Activated T-helper 2 cell treated with anti-CD3 and anti-CD28 coated beads, Interferon-gamma antibody, Interleukin-2, Interleukin-4, amounts not matched to agents 10 μg/mL and 5 μg/mL and 100 μg/mL, durations not matched to agents 14 hours and 24 hours and 36 hours (primary cell): Measurements from ENCODE around the gene ARHGEF10L. TPM values are rescaled to one million over a fixed set of nuclear protein-coding genes. Genes with fewer than 3 reads are reported as not detected.

Experiments used
- DNase-seq: peaks from one replicate; pipeline ENCODE4 v3.0.0; 2021; ENCODE audit warnings: low spot score
- H3K27ac Mint-ChIP-seq: one replicate; pipeline ENCODE4 v1.8.0; 2021; ENCODE audit warnings: mixed read lengths
- H3K27me3 Mint-ChIP-seq: one replicate; pipeline ENCODE4 v1.8.0; 2021; ENCODE audit warnings: low read depth, mixed read lengths
- H3K36me3 Mint-ChIP-seq: one replicate; pipeline ENCODE4 v1.8.0; 2021; ENCODE audit warnings: low read depth, mixed read lengths
- H3K4me1 Mint-ChIP-seq: one replicate; pipeline ENCODE4 v1.8.0; 2021; ENCODE audit warnings: low read depth, mixed read lengths
- H3K4me3 Mint-ChIP-seq: one replicate; pipeline ENCODE4 v1.8.0; 2021; ENCODE audit warnings: low read depth, mild to moderate bottlenecking, moderate library complexity, mixed read lengths
- H3K9me3 Mint-ChIP-seq: one replicate; pipeline ENCODE4 v1.8.0; 2021; ENCODE audit warnings: mixed read lengths
- intact Hi-C: fragments of 100-400 bp; cut with micrococcal nuclease; formaldehyde crosslinking; loops from one replicate; pipeline ENCODE4 v1.15.1; 2023
- total RNA-seq: library from RNA; stranded (reverse); gene quantifications from 2 replicates; pipeline ENCODE4 v1.2.3, GENCODE V29; 2022

The ARHGEF10L gene
- total RNA-seq, 1 donor from 2014 or later, result 0.05 TPM

DNA sequence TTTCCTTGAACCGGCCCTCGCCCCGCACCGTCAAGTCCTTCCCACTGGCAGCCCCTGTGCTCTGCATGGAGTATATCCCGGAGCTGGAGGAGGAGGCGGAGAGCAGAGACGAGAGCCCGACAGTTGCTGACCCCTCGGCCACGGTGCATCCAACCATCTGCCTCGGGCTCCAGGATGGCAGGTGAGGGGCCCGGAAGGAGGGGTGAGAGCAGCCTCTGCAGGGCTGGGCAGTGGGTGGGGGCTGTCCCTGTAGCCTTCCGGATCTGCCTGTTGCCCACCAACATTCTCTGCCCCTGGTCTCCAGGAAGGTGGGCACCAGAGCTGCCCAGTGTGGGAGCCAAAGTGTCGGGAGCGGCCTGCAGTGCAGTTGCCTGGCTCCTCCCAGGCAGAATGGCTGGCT, 116.4 kb downstream of the ARHGEF10L start:
- Mint-ChIP-seq H3K4me1 (no peaks in the 10 kb centered on the region), H3K36me3 (no peaks in the 10 kb centered on the region), H3K9me3 (no peaks in the 10 kb centered on the region), H3K4me3 (no peak overlapping the region), H3K27ac (no peak overlapping the region), H3K27me3 (no peaks in the 10 kb centered on the region)
- no peak for DNase-seq
- intact Hi-C loops, result no loop called here

DNA sequence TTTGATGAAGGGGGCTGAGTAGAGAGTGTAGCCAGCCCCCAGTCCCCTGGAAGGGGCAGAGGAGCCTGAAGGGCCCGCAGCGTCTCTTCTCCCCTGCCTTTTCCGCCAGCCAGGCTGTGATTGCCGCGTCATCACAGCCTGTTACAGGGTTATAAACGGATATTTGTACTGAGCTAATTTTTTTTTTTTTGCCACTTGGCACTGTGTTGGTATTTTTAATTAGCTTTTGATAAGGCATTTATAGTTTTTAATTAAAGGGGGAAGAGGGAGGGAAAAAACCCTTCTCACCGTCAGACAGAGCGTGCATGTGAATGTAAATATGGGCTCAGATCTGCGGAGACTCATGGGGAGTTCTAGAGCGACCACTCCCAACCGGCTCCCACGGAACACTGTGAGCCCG, 117.9 kb downstream of the ARHGEF10L start:
- intact Hi-C loops, result no loop called here
- Mint-ChIP-seq H3K9me3 (no peaks in the 10 kb centered on the region), H3K36me3 (no peaks in the 10 kb centered on the region), H3K27ac (no peak overlapping the region), H3K4me1 (no peaks in the 10 kb centered on the region), H3K4me3 (no peak overlapping the region), H3K27me3 (no peaks in the 10 kb centered on the region)
- no peak for DNase-seq

DNA sequence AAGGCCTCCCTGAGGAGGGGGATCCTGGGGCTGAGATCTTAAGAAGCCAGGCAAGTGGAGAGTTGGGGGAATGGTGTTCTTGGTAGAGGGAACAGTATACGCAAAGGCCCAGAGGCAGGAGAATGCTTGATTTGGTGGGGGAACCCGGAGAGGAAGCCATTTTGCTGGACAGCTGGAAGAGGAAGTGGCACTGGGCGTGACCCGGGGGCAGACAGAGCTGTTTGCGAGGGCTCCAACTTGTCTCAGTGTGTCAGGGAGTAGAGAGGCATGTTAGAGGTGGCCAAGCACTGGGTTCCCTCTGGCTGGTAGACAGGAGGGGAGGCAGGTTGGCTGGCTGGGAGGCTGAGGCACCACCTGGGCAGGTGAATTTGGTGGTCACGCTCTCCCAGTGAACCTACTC, 119.3 kb downstream of the ARHGEF10L start:
- no peaks in the 10 kb centered on the region for H3K4me1 Mint-ChIP-seq
- intact Hi-C loops, result no loop called here
- no peaks in the 10 kb centered on the region for H3K36me3 Mint-ChIP-seq
- no peak for DNase-seq
- no peaks in the 10 kb centered on the region for H3K27me3 Mint-ChIP-seq
- no peak overlapping the region for H3K27ac Mint-ChIP-seq
- no peak overlapping the region for H3K4me3 Mint-ChIP-seq
- H3K9me3 Mint-ChIP-seq, result no peaks in the 10 kb centered on the region

DNA sequence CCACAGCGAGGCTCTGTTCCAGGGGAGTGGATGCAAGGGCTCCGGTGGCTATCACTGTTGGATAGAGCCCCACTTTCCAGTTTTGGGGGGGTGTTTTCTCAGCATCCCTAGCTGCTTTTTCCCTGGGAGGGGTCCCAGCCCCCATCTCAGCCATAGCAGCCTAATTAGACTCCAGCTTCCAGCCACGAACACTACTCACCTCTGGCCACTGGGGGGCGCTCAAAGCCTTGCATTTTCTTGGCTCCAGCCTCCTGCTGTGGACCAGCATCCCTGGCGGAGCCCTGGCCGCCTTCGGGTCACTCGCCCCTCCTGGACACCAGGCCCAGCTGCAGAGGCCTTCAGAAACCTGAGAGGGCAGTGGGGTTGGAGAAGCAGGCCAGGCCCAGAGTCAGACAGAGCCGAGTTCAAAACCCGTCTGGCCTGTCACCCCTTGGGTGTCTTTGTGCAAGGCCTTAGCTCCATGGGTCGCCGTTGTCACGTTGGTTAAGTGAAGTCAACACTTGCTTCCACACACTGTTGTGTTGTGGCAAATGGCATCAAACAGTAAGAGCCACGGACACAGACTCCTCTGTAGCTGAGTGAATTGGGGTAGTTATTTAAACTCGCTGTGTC, 122.2 kb downstream of the ARHGEF10L start:
- no peaks in the 10 kb centered on the region for H3K9me3 Mint-ChIP-seq
- H3K4me3 Mint-ChIP-seq, result no peak overlapping the region
- H3K27me3 Mint-ChIP-seq, result no peaks in the 10 kb centered on the region
- intact Hi-C loops, result loop anchor here (5.0 kb wide), 2 partner anchors 166 to 441 kb away; no protein-coding TSS in a partner anchor
- H3K4me1 Mint-ChIP-seq, result no peaks in the 10 kb centered on the region
- H3K27ac Mint-ChIP-seq, result no peak overlapping the region
- no peaks in the 10 kb centered on the region for H3K36me3 Mint-ChIP-seq
- DNase-seq, result peak; percentile 28

DNA sequence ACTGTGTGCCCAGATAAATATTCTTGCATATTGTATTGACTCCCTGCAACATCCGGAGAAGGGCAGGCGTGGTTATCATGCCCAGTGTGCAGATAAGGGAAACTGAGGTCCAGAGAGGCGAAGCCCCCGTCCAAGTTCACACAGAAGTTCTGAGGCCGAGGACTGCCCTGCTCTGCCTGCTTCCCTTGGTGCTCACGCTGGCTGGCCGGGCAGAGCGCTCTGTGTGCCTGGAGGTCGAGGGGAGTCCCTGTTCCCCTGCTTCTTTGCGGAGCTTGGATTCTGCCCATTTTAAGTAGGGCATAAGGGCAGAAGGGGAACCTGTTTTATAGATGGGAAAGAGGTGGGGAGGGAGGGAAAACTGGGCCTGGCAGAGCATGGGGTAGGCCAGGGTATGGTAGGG, 122.8 kb downstream of the ARHGEF10L start:
- Mint-ChIP-seq H3K36me3 (no peaks in the 10 kb centered on the region), H3K27me3 (no peaks in the 10 kb centered on the region), H3K9me3 (no peaks in the 10 kb centered on the region), H3K4me3 (no peak overlapping the region), H3K4me1 (no peaks in the 10 kb centered on the region), H3K27ac (no peak overlapping the region)
- intact Hi-C loops, result loop anchor here (5.0 kb wide), 2 partner anchors 165 to 440 kb away; no protein-coding TSS in a partner anchor
- DNase-seq, result no peak

- Mint-ChIP-seq H3K27me3 (no peaks in the 10 kb centered on the region), H3K4me3 (no peak overlapping the region), H3K9me3 (no peaks in the 10 kb centered on the region), H3K4me1 (no peaks in the 10 kb centered on the region), H3K36me3 (no peaks in the 10 kb centered on the region), H3K27ac (no peak overlapping the region)
- intact Hi-C loops, result loop anchor here (5.0 kb wide), 2 partner anchors 165 to 440 kb away; no protein-coding TSS in a partner anchor
- no peak for DNase-seq
Observed at GRCh38 chr1:17662786-17663185, 123.3 kb downstream of the ARHGEF10L start.

GRCh38 chr1:17663646-17664045, 124.1 kb downstream of the ARHGEF10L start:
- no peaks in the 10 kb centered on the region for H3K27me3 Mint-ChIP-seq
- intact Hi-C loops, result loop anchor here (5.0 kb wide), 2 partner anchors 164 to 439 kb away; no protein-coding TSS in a partner anchor
- no peaks in the 10 kb centered on the region for H3K36me3 Mint-ChIP-seq

GRCh38 chr1:17664322-17664721, 124.8 kb downstream of the ARHGEF10L start:
- intact Hi-C loops, result loop anchor here (5.0 kb wide), 2 partner anchors 163 to 438 kb away; no protein-coding TSS in a partner anchor
- Mint-ChIP-seq H3K27me3 (no peaks in the 10 kb centered on the region), H3K4me1 (no peaks in the 10 kb centered on the region), H3K36me3 (no peaks in the 10 kb centered on the region), H3K9me3 (no peaks in the 10 kb centered on the region), H3K4me3 (no peak overlapping the region), H3K27ac (no peak overlapping the region)
- no peak for DNase-seq

More at GRCh38 chr1:17663646-17664045, 124.1 kb downstream of the ARHGEF10L start:
- Mint-ChIP-seq H3K27ac (no peak overlapping the region), H3K4me1 (no peaks in the 10 kb centered on the region), H3K4me3 (no peak overlapping the region), H3K9me3 (no peaks in the 10 kb centered on the region)
- no peak for DNase-seq

- H3K27ac Mint-ChIP-seq, result no peak overlapping the region
- intact Hi-C loops, result no loop called here
- H3K27me3 Mint-ChIP-seq, result no peaks in the 10 kb centered on the region
- no peaks in the 10 kb centered on the region for H3K4me1 Mint-ChIP-seq
- H3K36me3 Mint-ChIP-seq, result no peaks in the 10 kb centered on the region
- no peak for DNase-seq
- no peak overlapping the region for H3K4me3 Mint-ChIP-seq
- H3K9me3 Mint-ChIP-seq, result no peaks in the 10 kb centered on the region
Observed at GRCh38 chr1:17665054-17665453, 125.6 kb downstream of the ARHGEF10L start.

DNA sequence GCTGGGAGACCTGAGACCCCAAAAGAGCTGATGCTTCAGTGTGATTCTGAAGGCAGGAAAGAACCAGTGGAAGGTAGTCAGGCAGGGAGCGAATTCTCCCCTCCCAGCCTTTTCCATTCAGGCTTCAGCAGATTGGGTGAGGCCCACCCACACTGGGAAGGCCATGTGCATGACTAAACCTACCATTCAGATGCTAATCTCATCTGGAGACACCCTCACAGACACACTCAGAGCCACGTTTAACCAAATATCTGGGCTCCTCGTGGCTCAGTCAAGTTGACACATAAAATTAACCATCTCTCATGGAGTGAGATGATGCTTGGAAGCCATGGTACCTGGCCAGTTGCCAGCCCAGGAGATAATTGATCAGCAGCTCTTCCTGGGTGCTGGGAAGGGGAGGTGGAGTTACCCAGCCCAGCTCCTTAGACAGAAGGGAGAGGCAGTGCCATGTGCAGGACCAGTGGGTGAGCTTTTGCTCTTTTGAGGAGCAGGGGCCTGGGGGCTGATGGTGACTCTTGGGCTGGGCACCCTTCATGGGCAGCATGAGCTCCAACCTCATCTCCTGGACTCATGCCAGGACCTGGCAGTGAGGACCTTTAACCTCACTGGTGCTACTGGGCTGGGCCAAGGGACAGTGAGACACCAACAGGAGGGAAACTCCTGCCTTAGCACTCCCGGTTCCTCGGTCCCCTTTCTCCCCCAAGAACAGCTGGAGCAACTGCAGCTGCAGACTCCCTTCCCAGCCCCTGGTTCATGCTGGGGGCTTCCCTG, 126.6 kb downstream of the ARHGEF10L start:
- Mint-ChIP-seq H3K9me3 (no peaks in the 10 kb centered on the region), H3K4me1 (no peaks in the 10 kb centered on the region), H3K27ac (no peak overlapping the region), H3K36me3 (no peaks in the 10 kb centered on the region), H3K27me3 (no peaks in the 10 kb centered on the region), H3K4me3 (no peak overlapping the region)
- intact Hi-C loops, result no loop called here
- DNase-seq, result no peak

- intact Hi-C loops, result no loop called here
Observed at GRCh38 chr1:17667641-17668040, 128.1 kb downstream of the ARHGEF10L start.

GRCh38 chr1:17668195-17668594, 128.7 kb downstream of the ARHGEF10L start:
- no peaks in the 10 kb centered on the region for H3K9me3 Mint-ChIP-seq

More at GRCh38 chr1:17667641-17668040, 128.1 kb downstream of the ARHGEF10L start:
- Mint-ChIP-seq H3K36me3 (no peaks in the 10 kb centered on the region), H3K4me3 (no peak overlapping the region), H3K27ac (no peak overlapping the region), H3K27me3 (no peaks in the 10 kb centered on the region), H3K4me1 (no peaks in the 10 kb centered on the region), H3K9me3 (no peaks in the 10 kb centered on the region)
- DNase-seq, result no peak

DNA sequence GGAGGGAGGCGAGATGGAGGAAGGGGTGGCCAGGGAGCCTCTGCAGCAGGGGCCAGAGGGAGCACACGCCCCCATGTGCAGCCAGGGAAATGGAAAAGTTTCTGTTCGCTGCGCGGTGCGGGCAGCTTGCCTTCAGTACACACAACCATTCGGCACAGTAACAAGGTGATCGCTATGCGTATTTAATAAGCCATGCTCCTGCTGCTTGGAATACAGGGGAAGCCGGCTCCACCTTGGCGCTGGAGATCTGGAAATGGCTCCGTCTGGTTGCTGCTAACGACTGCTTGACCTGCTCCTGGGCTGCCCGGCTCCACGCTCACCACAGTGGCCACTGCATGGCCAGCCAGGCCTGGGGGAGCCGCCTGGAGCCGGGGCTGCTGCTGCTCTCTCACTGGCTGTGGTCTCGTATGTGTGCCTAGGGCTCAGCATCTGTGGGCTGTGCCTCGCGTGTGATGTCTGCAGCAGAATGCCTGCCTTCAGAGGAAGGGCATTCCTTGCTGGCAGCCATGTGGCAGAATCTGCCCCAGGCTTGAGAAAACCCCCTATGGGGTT, 129.2 kb downstream of the ARHGEF10L start:
- Mint-ChIP-seq H3K9me3 (no peaks in the 10 kb centered on the region), H3K27me3 (no peaks in the 10 kb centered on the region), H3K4me1 (no peaks in the 10 kb centered on the region), H3K4me3 (no peak overlapping the region), H3K27ac (no peak overlapping the region), H3K36me3 (no peaks in the 10 kb centered on the region)
- no peak for DNase-seq
- intact Hi-C loops, result no loop called here

More at GRCh38 chr1:17668195-17668594, 128.7 kb downstream of the ARHGEF10L start:
- Mint-ChIP-seq H3K4me3 (no peak overlapping the region), H3K27ac (no peak overlapping the region), H3K36me3 (no peaks in the 10 kb centered on the region), H3K27me3 (no peaks in the 10 kb centered on the region), H3K4me1 (no peaks in the 10 kb centered on the region)
- no peak for DNase-seq
- intact Hi-C loops, result no loop called here
